Stimulated activated naive CD8-positive, alpha-beta T cell treated with anti-CD3 and anti-CD28 coated beads, Interleukin-15, amount 100 ng/mL, for 72 hours (primary cell): Measurements from ENCODE around the gene GIPC2.
"Not testable (repeated sequence)": the region's sequence is repeated elsewhere in the genome, so short reads cannot be mapped to it uniquely, and the experiment has no call there.

ENCODE experiments used
- ATAC-seq: fragments of 150-1000 bp; cut with Tn5 transposase; 2 replicates; pipeline ENCODE4 v1.10.0; 2021; ENCODE audit warnings: mild to moderate bottlenecking, moderate library complexity
- DNase-seq, 2 donors: peaks; one replicate each; pipeline ENCODE4 v3.0.0; 2021 to 2022
- H3K27ac Mint-ChIP-seq, 2 donors: one replicate each; pipeline ENCODE4 v1.8.0; 2022; ENCODE audit warnings: mild to moderate bottlenecking in 2 of 2, mixed read lengths in 2 of 2, moderate library complexity in 2 of 2
- H3K27me3 Mint-ChIP-seq: one replicate; pipeline ENCODE4 v1.8.0; 2022; ENCODE audit warnings: mixed read lengths
- H3K4me1 Mint-ChIP-seq: one replicate; pipeline ENCODE4 v1.8.0; 2022; ENCODE audit warnings: mild to moderate bottlenecking, mixed read lengths
- H3K4me3 Mint-ChIP-seq, 2 donors: one replicate each; pipeline ENCODE4 v1.8.0; 2022; ENCODE audit warnings: mild to moderate bottlenecking in 2 of 2, mixed read lengths in 2 of 2, moderate library complexity in 1 of 2
- H3K9me3 Mint-ChIP-seq, 2 donors: one replicate each; pipeline ENCODE4 v1.8.0; 2022; ENCODE audit warnings: mixed read lengths in 2 of 2

Gene GIPC2

DNA sequence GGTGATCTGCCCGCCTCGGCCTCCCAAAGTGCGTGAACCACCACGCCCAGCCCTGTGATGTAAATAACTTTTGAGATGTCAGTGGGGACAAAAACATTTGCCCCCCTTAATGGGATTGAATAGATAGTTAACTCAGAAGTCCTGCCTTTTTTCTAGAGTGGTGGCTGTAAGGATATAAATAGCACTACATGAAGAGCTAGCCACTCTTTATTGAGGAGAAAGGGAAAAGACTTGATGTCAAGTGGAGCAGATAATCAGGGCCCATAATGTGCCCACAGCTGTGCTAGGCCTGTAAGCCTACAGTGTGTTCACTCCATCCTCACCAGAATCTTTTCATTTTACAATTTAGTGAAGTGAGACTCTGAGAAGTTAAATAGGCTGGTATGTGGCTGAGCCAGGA is 3.6 kb downstream of the GIPC2 start:
- ATAC-seq (no peak), DNase-seq (no peak)
- H3K27me3 Mint-ChIP-seq, result peaks cover 53% of the 10 kb centered on the region
- H3K9me3 Mint-ChIP-seq, result no peaks in the 10 kb centered on the region
- peaks cover 40% of the 10 kb centered on the region for H3K4me1 Mint-ChIP-seq
- no peak overlapping the region for H3K27ac Mint-ChIP-seq
- H3K4me3 Mint-ChIP-seq, result no peak overlapping the region

DNA sequence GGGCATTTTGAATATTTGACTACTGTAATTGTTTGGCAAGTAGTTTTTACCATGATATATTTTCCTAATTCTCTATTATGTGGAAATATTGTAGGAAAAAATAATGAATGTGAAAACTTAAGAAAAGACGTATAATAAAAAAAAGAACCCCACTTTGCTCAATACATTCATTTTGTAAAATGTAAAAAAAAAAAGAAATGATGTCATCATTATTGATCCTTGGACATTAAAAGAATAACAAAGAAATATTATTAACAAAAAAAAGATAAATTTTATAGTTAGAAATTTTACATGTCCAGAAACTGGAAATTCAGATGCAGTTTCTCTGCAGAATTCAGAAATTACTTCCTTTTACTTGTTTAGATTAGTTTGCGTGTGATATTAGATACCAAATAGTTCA is 5.2 kb downstream of the GIPC2 start:
- Mint-ChIP-seq H3K27me3 (peaks cover 39% of the 10 kb centered on the region), H3K27ac (no peak overlapping the region), H3K4me1 (peaks cover 34% of the 10 kb centered on the region), H3K9me3 (peaks cover 0 to 7% of the 10 kb centered on the region in 2 donors), H3K4me3 (no peak overlapping the region)
- no peak for DNase-seq
- ATAC-seq, result no peak

GRCh38 chr1:78052685-78053405 is 7.1 kb downstream of the GIPC2 start:
- Mint-ChIP-seq H3K27ac (no peak overlapping the region), H3K9me3 (peaks cover 0 to 7% of the 10 kb centered on the region in 2 donors), H3K27me3 (peaks cover 23% of the 10 kb centered on the region), H3K4me1 (peaks cover 21% of the 10 kb centered on the region), H3K4me3 (no peak overlapping the region)
- DNase-seq (no peak), ATAC-seq (no peak)

DNA sequence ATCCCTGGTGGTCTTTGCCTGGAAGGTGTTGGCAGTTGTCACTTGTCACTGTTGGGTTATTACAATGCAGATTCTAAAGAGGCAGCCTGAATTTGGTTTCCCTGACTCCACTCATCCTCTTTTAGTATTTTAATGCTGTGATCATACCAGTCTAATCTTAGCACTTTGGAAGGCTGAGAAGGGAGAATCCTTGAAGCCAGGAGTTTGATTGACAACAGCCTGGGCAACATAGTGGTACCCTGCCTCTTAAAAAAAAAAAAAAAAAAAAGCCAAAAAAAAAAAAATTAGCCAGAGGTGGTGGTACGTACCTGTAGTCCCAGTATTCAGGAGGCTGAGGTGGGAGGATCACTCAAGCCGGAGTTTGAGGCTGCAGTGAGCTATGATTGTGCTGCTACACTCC is 7.7 kb downstream of the GIPC2 start:
- peaks cover 23% of the 10 kb centered on the region for H3K27me3 Mint-ChIP-seq
- DNase-seq (no peak), ATAC-seq (no peak)
- H3K4me3 Mint-ChIP-seq, result no peak overlapping the region
- H3K27ac Mint-ChIP-seq, result no peak overlapping the region
- H3K9me3 Mint-ChIP-seq, result peaks cover 0 to 7% of the 10 kb centered on the region in 2 donors
- H3K4me1 Mint-ChIP-seq, result peaks cover 14% of the 10 kb centered on the region

- no peak for DNase-seq
- Mint-ChIP-seq H3K4me1 (peaks cover 8% of the 10 kb centered on the region), H3K27ac (no peak overlapping the region), H3K27me3 (peaks cover 29% of the 10 kb centered on the region), H3K9me3 (peaks cover 0 to 7% of the 10 kb centered on the region in 2 donors), H3K4me3 (no peak overlapping the region)
- peak; percentile 43 for ATAC-seq
Measured at GRCh38 chr1:78054559-78054958, 8.8 kb downstream of the GIPC2 start.

DNA sequence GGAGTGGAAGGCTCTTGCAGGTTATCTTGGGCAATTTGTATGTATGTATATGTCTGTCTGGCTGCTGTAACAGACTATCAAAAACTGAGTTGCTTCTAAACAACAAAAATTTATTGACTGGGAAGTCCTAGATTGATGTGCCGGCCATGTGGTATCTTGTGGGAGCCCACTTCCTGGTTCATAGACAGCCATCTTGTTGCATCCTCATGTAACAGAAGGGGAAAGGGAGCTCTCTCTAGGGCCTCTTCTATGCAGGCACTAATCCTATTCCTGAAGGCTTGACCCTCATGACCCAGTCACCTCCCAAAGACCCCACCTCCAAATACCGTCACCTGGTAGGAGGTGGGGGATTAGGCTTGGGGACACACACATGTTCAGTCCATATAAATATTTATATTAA is 9.2 kb downstream of the GIPC2 start:
- no peak overlapping the region for H3K27ac Mint-ChIP-seq
- ATAC-seq (no peak), DNase-seq (no peak)
- H3K4me3 Mint-ChIP-seq, result no peak overlapping the region
- H3K27me3 Mint-ChIP-seq, result peaks cover 30% of the 10 kb centered on the region
- H3K4me1 Mint-ChIP-seq, result peaks cover 8% of the 10 kb centered on the region
- peaks cover 0 to 7% of the 10 kb centered on the region in 2 donors for H3K9me3 Mint-ChIP-seq

DNA sequence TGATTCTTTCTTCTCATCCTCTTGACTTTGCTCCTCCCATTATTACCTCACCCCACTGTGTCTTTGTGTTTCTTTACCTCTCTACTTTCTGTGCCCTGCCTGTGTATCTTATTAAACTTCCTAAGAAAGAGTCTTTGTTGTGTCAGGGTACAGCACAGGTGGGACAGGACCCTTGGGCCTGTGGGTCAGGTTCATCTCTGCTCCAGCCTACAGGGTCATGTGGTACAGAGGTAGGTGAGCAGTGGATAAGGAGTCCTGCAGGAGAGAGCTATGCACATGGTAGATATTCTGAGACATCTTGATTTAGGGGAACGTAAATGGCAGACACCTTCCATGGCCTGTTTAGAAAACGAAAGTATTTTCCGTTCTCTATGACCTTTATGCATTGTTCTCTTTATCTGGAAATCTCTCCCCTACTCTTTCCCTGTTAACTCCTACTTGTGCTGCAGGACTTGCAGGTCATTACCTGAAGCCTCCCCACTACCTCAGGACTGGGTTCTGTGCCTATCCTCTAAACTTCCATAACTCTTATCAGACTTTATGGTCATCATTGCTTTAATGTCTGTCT is 9.9 kb downstream of the GIPC2 start:
- ATAC-seq (no peak), DNase-seq (no peak)
- Mint-ChIP-seq H3K4me1 (peaks cover 8% of the 10 kb centered on the region), H3K27me3 (peaks cover 30% of the 10 kb centered on the region), H3K27ac (peak overlapping the region in 1 of 2 donors; percentile 34), H3K9me3 (peaks cover 0 to 7% of the 10 kb centered on the region in 2 donors), H3K4me3 (no peak overlapping the region)

DNA sequence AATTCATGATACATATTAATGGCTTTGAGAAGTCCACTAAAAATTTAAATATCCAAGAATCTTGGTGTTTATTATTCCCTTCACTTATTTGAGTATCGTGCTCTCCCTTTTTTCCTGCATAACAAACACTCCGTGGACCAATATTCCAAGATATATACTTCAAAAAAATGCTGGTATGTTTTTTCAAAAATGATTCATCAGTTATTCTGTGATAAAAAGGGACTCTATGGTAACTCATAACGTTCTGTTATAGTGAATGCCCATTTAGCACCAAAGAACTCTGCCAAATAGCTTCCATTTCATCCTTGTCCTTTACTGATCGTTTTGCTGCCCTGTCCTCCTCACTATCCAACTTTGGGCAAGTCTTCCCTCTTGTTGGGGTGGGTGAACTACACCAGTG is 12.9 kb downstream of the GIPC2 start:
- Mint-ChIP-seq H3K4me1 (peaks cover 8% of the 10 kb centered on the region), H3K4me3 (no peak overlapping the region), H3K9me3 (peaks cover 0 to 7% of the 10 kb centered on the region in 2 donors), H3K27me3 (peaks cover 19% of the 10 kb centered on the region), H3K27ac (no peak overlapping the region)
- no peak for ATAC-seq
- no peak for DNase-seq

- no peak overlapping the region for H3K4me3 Mint-ChIP-seq
- peaks cover 19% of the 10 kb centered on the region for H3K27me3 Mint-ChIP-seq
- peaks cover under 1% of the 10 kb centered on the region for H3K4me1 Mint-ChIP-seq
- no peak overlapping the region for H3K27ac Mint-ChIP-seq
- no peak for DNase-seq
- H3K9me3 Mint-ChIP-seq, result no peaks in the 10 kb centered on the region
- no peak for ATAC-seq
Measured at GRCh38 chr1:78060857-78061563, 15.2 kb downstream of the GIPC2 start.

DNA sequence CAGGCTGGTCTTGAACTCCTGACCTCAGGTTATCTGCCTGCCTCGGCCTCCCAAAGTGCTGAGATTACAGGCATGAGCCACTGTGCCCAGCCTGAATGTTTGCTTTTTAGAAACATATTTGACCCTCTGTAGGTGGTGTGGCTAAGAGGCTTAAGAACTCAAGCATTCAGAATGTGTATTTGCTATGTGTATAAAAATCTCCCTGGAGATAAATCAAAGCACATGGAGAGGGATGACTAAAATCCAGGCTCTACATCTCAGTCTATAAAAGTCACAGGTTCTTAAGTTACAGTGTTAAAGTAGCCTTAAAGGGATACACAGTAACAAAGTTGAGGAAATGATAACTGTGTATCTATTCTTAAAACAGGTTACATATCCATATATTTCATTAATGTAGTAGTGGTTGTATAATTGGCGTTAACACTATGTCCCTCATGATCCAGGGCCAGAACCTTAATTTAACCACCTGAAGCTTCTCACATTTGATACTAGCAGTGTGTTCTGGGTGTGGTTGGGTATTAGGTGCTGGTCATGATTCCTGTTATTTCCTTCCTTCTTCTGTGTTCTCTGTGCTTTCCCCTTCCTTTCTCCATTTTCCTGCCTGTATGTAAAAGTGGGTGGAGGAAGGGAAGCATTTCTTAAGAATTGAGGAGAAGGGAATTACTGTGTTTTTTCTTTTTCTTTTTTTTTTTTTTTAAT is 16.2 kb downstream of the GIPC2 start:
- no peak overlapping the region for H3K4me3 Mint-ChIP-seq
- no peaks in the 10 kb centered on the region for H3K9me3 Mint-ChIP-seq
- DNase-seq, result no peak
- peaks cover 27% of the 10 kb centered on the region for H3K27me3 Mint-ChIP-seq
- H3K4me1 Mint-ChIP-seq, result no peaks in the 10 kb centered on the region
- ATAC-seq, result no peak
- H3K27ac Mint-ChIP-seq, result no peak overlapping the region

GRCh38 chr1:78064886-78065285 is 19.1 kb downstream of the GIPC2 start:
- not testable (repeated sequence) for H3K4me1 Mint-ChIP-seq, H3K9me3 Mint-ChIP-seq, H3K4me3 Mint-ChIP-seq, H3K27ac Mint-ChIP-seq, DNase-seq, ATAC-seq
- peaks cover 35% of the 10 kb centered on the region for H3K27me3 Mint-ChIP-seq

DNA sequence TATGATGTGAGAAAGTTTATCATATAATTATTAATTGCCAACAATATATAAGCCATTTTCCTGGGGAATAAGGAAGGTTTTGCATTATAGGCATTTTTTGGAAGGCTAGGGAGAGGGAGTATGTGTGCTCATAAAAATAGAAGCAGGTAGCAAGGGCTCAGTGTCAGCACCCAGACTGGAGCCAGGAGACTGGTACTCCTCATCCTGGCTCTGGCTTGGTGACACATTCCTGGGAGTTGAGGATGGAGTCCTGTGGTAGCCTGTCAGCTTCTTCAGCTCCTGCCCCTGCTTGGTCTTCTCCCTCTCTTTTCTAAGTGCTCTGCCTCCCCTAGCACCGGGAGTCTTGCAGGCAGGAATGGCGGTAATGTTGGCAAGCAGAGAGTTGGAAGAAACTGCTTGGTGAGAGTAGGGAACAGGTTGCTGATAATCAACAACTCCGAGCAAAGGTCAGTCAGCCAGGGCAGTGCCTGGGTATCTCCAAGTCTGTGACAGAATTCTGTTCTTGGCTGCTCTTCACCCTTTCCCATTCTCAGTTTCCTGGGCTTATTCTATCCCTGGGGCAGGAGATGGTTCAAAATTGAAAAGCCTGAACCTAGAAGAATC is 23.0 kb downstream of the GIPC2 start:
- ATAC-seq, result no peak
- H3K4me3 Mint-ChIP-seq, result no peak overlapping the region
- no peak overlapping the region for H3K27ac Mint-ChIP-seq
- H3K4me1 Mint-ChIP-seq, result no peaks in the 10 kb centered on the region
- no peaks in the 10 kb centered on the region for H3K9me3 Mint-ChIP-seq
- no peak for DNase-seq
- H3K27me3 Mint-ChIP-seq, result peaks cover 42% of the 10 kb centered on the region

GRCh38 chr1:78069784-78070183 is 24.0 kb downstream of the GIPC2 start:
- Mint-ChIP-seq H3K4me1 (no peaks in the 10 kb centered on the region), H3K27ac (no peak overlapping the region), H3K4me3 (no peak overlapping the region), H3K9me3 (no peaks in the 10 kb centered on the region), H3K27me3 (peaks cover 42% of the 10 kb centered on the region)
- DNase-seq (no peak), ATAC-seq (no peak)

DNA sequence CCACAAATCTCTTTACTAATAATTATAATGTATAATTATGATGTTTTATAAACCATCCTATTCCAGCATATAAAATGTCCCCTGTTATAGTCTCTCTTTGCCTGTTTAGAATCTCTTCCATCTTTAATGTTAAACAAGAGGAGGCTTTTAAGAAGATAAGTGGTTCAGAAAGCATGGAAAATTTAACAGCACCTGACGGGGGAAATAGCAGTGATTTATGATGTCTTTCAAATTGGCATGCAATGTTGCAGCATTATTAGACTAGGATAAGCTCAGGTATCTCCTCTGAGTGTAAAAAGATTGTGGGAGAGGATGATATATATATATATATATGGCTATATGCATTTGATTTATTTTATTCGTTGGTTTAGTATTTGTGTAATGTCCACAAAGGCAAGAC is 24.4 kb downstream of the GIPC2 start:
- no peak overlapping the region for H3K27ac Mint-ChIP-seq
- ATAC-seq (no peak), DNase-seq (no peak)
- H3K4me1 Mint-ChIP-seq, result no peaks in the 10 kb centered on the region
- H3K27me3 Mint-ChIP-seq, result peaks cover 42% of the 10 kb centered on the region
- no peaks in the 10 kb centered on the region for H3K9me3 Mint-ChIP-seq
- H3K4me3 Mint-ChIP-seq, result no peak overlapping the region

- peak; percentile 66 for ATAC-seq
- Mint-ChIP-seq H3K4me1 (no peaks in the 10 kb centered on the region), H3K4me3 (no peak overlapping the region), H3K27me3 (peaks cover 42% of the 10 kb centered on the region), H3K9me3 (no peaks in the 10 kb centered on the region), H3K27ac (no peak overlapping the region)
- no peak for DNase-seq
Measured at GRCh38 chr1:78070758-78071157, 25.0 kb downstream of the GIPC2 start.
